IPS-18a (cell line): Measurements from ENCODE around the gene MBOAT2.

Experiments used
- H3K27ac ChIP-seq: one replicate; pipeline ENCODE4 v1.5.1; 2013; ENCODE audit warnings: low read length
- H3K27me3 ChIP-seq: one replicate; pipeline ENCODE4 v1.6.1; 2013; ENCODE audit warnings: mild to moderate bottlenecking, low read length; ENCODE audit not compliant: control insufficient read depth, insufficient read depth
- H3K36me3 ChIP-seq: one replicate; pipeline ENCODE4 v1.6.1; 2013; ENCODE audit warnings: low read depth, low read length; ENCODE audit not compliant: control insufficient read depth
- H3K4me1 ChIP-seq: one replicate; pipeline ENCODE4 v1.6.1; 2013; ENCODE audit warnings: low read depth, low read length; ENCODE audit not compliant: control insufficient read depth
- H3K4me3 ChIP-seq: one replicate; pipeline ENCODE4 v1.5.1; 2013; ENCODE audit warnings: low read length
- H3K9ac ChIP-seq: one replicate; pipeline ENCODE4 v1.6.1; 2013; ENCODE audit warnings: mild to moderate bottlenecking, low read length, moderate library complexity
- H3K9me3 ChIP-seq: one replicate; pipeline ENCODE4 v1.6.1; 2013; ENCODE audit warnings: low read depth, low read length; ENCODE audit not compliant: control insufficient read depth

Gene MBOAT2

GRCh38 chr2:8802741-8803140 lies 200.7 kb downstream of the MBOAT2 start:
- H3K27ac ChIP-seq: no peak overlapping the region
- H3K36me3 ChIP-seq: peaks cover 12% of the 10 kb centered on the region
- no peaks in the 10 kb centered on the region for H3K4me1 ChIP-seq
- H3K27me3 ChIP-seq: no peaks in the 10 kb centered on the region
- H3K9ac ChIP-seq: no peak overlapping the region
- H3K4me3 ChIP-seq: no peak overlapping the region
- no peaks in the 10 kb centered on the region for H3K9me3 ChIP-seq
